ENCODE measurements around the gene SIDT1. TPM values are rescaled to one million over a fixed set of nuclear protein-coding genes. Genes with fewer than 3 reads are reported as not detected.

Gene SIDT1
- total and polyA plus RNA-seq, 2 donors (not counting 1 experiment from before 2014, with no cell fraction given): 53.2 to 84.4 TPM

DNA sequence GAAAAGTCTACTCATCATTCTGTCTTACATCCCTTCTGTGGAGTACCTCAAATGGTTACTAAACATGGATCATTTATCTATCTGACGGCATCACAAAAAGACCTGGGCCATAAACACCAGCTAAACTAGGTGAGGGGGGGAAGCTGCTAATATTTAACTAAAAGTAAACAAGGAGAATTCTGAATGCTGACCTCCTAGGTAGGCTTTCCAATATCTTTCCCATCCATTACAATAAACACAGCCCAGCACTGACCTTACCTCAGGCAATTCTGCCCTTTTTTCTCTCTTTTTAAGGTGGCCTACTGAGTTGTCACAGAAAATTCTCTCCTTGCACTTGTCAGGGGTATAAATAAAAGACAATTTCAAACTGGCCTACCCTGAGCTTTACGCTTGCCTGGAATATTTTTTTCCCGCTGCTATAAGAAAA lies 131.0 kb downstream of the SIDT1 start:
- peaks cover 1% of the 10 kb centered on the region for H3K9me3 Mint-ChIP-seq (ENCODE audit: insufficient read depth)
- H3K9me3 ChIP-seq (ENCODE audit: control extremely low read depth in 1 of 3, control insufficient read depth in 2 of 3, insufficient read depth in 1 of 3, low read length in 2 of 3): no peaks in the 10 kb centered on the region
- no peaks in the 10 kb centered on the region for H3K27me3 ChIP-seq (replicated peaks in 1 of 4; ENCODE audit: control extremely low read depth in 1 of 4, control insufficient read depth in 3 of 4, insufficient read depth in 4 of 4, low read length in 3 of 4)
- ATAC-seq (ENCODE audit: low read depth) (no peak), DNase-seq (no peak)
- no peak overlapping the region for H3K4me3 ChIP-seq (ENCODE audit: control extremely low read depth in 1 of 5, extremely low read depth in 1 of 5, insufficient read depth in 1 of 5, low read depth in 2 of 5, low read length in 4 of 5)
- WGBS (ENCODE audit: insufficient coverage): no CpG with 5 or more reads among the region's 3 CpGs
- H3K27me3 Mint-ChIP-seq: no peaks in the 10 kb centered on the region
- H3K79me2 ChIP-seq (ENCODE audit: control insufficient read depth, insufficient read depth, low read length): peaks cover 37% of the 10 kb centered on the region
- peak overlapping the region; percentile 83 for H3K27ac Mint-ChIP-seq
- peaks cover 72% of the 10 kb centered on the region for H3K4me1 Mint-ChIP-seq
- CTCF ChIA-PET: interaction anchor here (1.3 kb wide), 1 partner anchor 85 kb away, joined by 3 read pairs; no protein-coding TSS in a partner anchor
- H4K20me1 ChIP-seq (ENCODE audit: control insufficient read depth, insufficient read depth, low read length, poor library complexity, severe bottlenecking): no peaks in the 10 kb centered on the region
- no peak overlapping the region for H2AFZ ChIP-seq (ENCODE audit: insufficient read depth, low read depth, low read length, poor library complexity, severe bottlenecking)
- POLR2A ChIA-PET: no interaction called here
- H3K27ac ChIP-seq (ENCODE audit: low read length in 2 of 2): peak overlapping the region in 1 of 2 donors; percentile 93
- no peak overlapping the region for H3K9ac ChIP-seq (ENCODE audit: low read length)
- no peak for TF ChIP-seq EZH2 (IDR thresholded peaks at IDR 0.05; ENCODE audit: borderline replicate concordance, insufficient read depth, low read depth, low read length, poor library complexity, severe bottlenecking)
- TF ChIP-seq, protein P1, sequence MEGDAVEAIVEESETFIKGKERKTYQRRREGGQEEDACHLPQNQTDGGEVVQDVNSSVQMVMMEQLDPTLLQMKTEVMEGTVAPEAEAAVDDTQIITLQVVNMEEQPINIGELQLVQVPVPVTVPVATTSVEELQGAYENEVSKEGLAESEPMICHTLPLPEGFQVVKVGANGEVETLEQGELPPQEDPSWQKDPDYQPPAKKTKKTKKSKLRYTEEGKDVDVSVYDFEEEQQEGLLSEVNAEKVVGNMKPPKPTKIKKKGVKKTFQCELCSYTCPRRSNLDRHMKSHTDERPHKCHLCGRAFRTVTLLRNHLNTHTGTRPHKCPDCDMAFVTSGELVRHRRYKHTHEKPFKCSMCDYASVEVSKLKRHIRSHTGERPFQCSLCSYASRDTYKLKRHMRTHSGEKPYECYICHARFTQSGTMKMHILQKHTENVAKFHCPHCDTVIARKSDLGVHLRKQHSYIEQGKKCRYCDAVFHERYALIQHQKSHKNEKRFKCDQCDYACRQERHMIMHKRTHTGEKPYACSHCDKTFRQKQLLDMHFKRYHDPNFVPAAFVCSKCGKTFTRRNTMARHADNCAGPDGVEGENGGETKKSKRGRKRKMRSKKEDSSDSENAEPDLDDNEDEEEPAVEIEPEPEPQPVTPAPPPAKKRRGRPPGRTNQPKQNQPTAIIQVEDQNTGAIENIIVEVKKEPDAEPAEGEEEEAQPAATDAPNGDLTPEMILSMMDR (IDR thresholded peaks at IDR 0.05): no peak
- H3K36me3 ChIP-seq (replicated peaks in 1 of 2; ENCODE audit: control extremely low read depth in 1 of 2, control insufficient read depth in 1 of 2, extremely low read depth in 1 of 2, insufficient read depth in 2 of 2, low read length in 1 of 2): peaks cover 2 to 25% of the 10 kb centered on the region in 2 experiments
- peaks cover 73 to 75% of the 10 kb centered on the region in 2 donors for H3K4me1 ChIP-seq (ENCODE audit: control insufficient read depth in 2 of 2, insufficient read depth in 2 of 2, low read length in 2 of 2)
- H3K4me3 Mint-ChIP-seq: no peak overlapping the region
- H3K4me2 ChIP-seq (replicated peaks; ENCODE audit: low read depth, low read length, poor library complexity, severe bottlenecking): no peak overlapping the region
- intact Hi-C loops (cut with micrococcal nuclease): no loop called here

GRCh38 chr3:113663761-113664160 lies 131.4 kb downstream of the SIDT1 start:
- no peak overlapping the region for H3K4me3 ChIP-seq (ENCODE audit: control extremely low read depth in 1 of 5, extremely low read depth in 1 of 5, insufficient read depth in 1 of 5, low read depth in 2 of 5, low read length in 4 of 5)
- H3K27me3 Mint-ChIP-seq: no peaks in the 10 kb centered on the region
- no CpG with 5 or more reads among the region's 1 CpG for WGBS (ENCODE audit: insufficient coverage)
- TF ChIP-seq, protein P1 (IDR thresholded peaks at IDR 0.05): no peak
- no peak for TF ChIP-seq EZH2 (IDR thresholded peaks at IDR 0.05; ENCODE audit: borderline replicate concordance, insufficient read depth, low read depth, low read length, poor library complexity, severe bottlenecking)
- peaks cover 73 to 75% of the 10 kb centered on the region in 2 donors for H3K4me1 ChIP-seq (ENCODE audit: control insufficient read depth in 2 of 2, insufficient read depth in 2 of 2, low read length in 2 of 2)
- no peak overlapping the region for H3K4me2 ChIP-seq (replicated peaks; ENCODE audit: low read depth, low read length, poor library complexity, severe bottlenecking)
- ChIA-PET POLR2A (no interaction called here), CTCF (interaction anchor here (1.3 kb wide), 1 partner anchor 86 kb away, joined by 3 read pairs; no protein-coding TSS in a partner anchor)
- H3K4me3 Mint-ChIP-seq: no peak overlapping the region
- H3K9me3 ChIP-seq (ENCODE audit: control extremely low read depth in 1 of 3, control insufficient read depth in 2 of 3, insufficient read depth in 1 of 3, low read length in 2 of 3): no peaks in the 10 kb centered on the region
- no peak overlapping the region for H2AFZ ChIP-seq (ENCODE audit: insufficient read depth, low read depth, low read length, poor library complexity, severe bottlenecking)
- DNase-seq (no peak), ATAC-seq (ENCODE audit: low read depth) (no peak)
- peaks cover 37% of the 10 kb centered on the region for H3K79me2 ChIP-seq (ENCODE audit: control insufficient read depth, insufficient read depth, low read length)
- H3K9me3 Mint-ChIP-seq (ENCODE audit: insufficient read depth): peaks cover 1% of the 10 kb centered on the region
- H3K27me3 ChIP-seq (replicated peaks in 1 of 4; ENCODE audit: control extremely low read depth in 1 of 4, control insufficient read depth in 3 of 4, insufficient read depth in 4 of 4, low read length in 3 of 4): no peaks in the 10 kb centered on the region
- H3K36me3 ChIP-seq (replicated peaks in 1 of 2; ENCODE audit: control extremely low read depth in 1 of 2, control insufficient read depth in 1 of 2, extremely low read depth in 1 of 2, insufficient read depth in 2 of 2, low read length in 1 of 2): peaks cover 2 to 25% of the 10 kb centered on the region in 2 experiments
- peak overlapping the region; percentile 39 for H3K27ac Mint-ChIP-seq
- no peaks in the 10 kb centered on the region for H4K20me1 ChIP-seq (ENCODE audit: control insufficient read depth, insufficient read depth, low read length, poor library complexity, severe bottlenecking)
- intact Hi-C loops (cut with micrococcal nuclease): no loop called here
- no peak overlapping the region for H3K9ac ChIP-seq (ENCODE audit: low read length)
- H3K27ac ChIP-seq (ENCODE audit: low read length in 2 of 2): peak overlapping the region in 1 of 2 donors; percentile 93
- peaks cover 72% of the 10 kb centered on the region for H3K4me1 Mint-ChIP-seq
